ENCODE measurements around the gene TUSC2.
A peak's percentile ranks its signal among the peaks of the same experiment; 100 is the strongest.
"Not testable (repeated sequence)": the region's sequence is repeated elsewhere in the genome, so short reads cannot be mapped to it uniquely, and the experiment has no call there.

The TUSC2 gene

DNA sequence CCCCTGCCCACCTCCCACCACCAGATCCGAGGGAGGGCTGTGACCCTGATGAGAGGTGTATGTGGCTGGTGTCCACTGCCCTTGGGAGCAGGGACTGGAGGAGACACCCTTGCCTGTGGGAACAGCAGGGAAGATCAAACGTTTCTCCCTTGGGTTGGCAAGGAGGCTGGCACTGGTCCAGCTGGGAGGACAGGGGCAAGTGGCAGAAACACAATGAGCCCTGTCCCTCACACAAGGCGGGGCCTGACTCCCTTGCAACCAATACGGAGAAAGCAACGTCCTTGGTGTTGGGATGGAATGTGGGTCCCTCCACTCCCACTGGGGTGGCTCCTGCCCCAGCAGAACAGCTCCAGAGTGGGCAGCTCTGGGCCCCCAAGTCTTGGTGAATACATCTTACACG lies 10.7 kb downstream of the TUSC2 start:
- DNase-seq (ENCODE audit: low spot score): no peak

- no peak for DNase-seq (ENCODE audit: low spot score)
Measured at GRCh38 chr3:50316657-50317242, 11.3 kb downstream of the TUSC2 start.

- DNase-seq (ENCODE audit: low spot score): no peak
Measured at GRCh38 chr3:50314816-50315215, 13.2 kb downstream of the TUSC2 start.

DNA sequence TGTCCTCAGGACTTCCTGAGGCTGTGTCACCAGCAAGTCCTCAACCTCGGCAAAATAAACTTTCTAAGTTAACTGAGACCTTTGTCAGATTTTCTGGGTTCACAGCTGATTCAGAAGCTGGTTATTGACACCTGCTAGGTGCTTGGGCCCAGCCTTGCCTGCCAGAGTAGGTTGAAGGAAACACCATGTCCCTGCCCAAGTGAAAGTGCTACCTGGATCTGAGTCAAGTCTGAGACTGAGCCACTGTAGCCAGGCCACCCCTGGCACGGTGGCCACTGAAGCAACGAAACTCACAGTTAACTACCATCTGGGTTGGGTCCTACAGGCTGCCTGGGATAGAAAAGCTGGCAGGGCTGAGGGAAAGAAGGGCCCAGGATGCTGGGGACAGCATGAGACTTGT lies 13.7 kb downstream of the TUSC2 start:
- no peak for DNase-seq (ENCODE audit: low spot score)

DNA sequence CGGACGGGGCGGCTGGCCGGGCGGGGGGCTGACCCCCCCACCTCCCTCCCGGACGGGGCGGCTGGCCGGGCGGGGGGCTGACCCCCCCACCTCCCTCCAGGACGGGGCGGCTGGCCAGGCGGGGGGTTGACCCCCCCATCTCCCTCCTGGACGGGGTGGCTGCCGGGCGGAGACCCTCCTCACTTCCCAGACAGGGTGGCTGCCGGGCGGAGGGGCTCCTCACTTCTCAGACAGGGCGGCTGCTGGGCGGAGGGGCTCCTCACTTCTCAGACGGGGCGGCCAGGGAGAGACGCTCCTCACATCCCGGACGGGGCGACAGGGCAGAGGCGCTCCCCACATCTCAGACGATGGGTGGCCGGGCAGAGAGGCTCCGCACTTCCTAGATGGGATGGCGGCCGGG lies 16.0 kb downstream of the TUSC2 start:
- not testable (repeated sequence) for DNase-seq (ENCODE audit: low spot score)

DNA sequence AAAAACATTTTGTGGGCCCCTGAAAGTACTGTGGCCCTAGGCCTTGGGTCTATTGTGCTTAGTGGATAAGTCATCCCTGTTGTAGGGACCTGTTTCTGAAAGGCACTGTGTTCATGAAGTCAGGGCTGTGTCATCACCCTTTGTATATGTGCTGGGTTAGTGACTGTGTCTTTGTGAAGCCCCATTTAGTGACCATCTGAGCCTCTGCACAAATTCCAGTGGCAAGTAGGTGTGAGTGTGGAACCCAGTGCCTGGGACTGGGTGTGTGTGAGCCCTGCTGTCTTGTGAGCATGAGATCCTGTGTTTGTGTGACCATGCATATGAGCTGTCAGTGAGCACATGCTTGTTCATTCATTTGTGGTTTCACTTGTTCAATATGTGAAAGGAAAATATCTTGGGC lies 23.4 kb downstream of the TUSC2 start:
- DNase-seq (ENCODE audit: low spot score): no peak

- no peak for DNase-seq (ENCODE audit: low spot score)
Measured at GRCh38 chr3:50303013-50303815, 24.8 kb downstream of the TUSC2 start, which contains the start of gene HYAL1. TSS of gene HYAL1 (minus strand) at chr3:50303574. CDS start at chr3:50302956, 618 bp downstream.

GRCh38 chr3:50302095-50303012 lies 25.7 kb downstream of the TUSC2 start:
- no peak for DNase-seq (ENCODE audit: low spot score)

- no peak for DNase-seq (ENCODE audit: low spot score)
Measured at GRCh38 chr3:50300681-50301254, 27.3 kb downstream of the TUSC2 start.

- no peak for DNase-seq (ENCODE audit: low spot score)
Measured at GRCh38 chr3:50299929-50300680, 27.9 kb downstream of the TUSC2 start.

DNA sequence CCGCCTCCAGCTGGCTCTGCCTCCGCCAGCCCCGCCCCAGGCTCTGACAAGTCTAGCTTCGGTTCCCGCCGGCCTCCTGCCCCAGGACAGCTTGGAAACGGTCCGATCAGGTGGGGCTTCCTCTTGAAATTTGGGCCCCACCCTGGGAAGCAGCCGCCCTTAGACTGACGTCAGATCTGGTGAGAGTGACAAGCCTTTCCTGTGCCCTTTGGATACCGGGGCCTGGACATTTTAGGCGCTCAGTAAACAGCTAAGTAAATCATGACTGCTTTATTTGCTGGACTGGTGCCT lies 28.4 kb downstream of the TUSC2 start:
- DNase-seq (ENCODE audit: low spot score): no peak

GRCh38 chr3:50298836-50299637 lies 29.0 kb downstream of the TUSC2 start, which contains the start of the genes HYAL3 and NAA80:
TSS of gene HYAL3 (minus strand) at chr3:50299405. CDS start at chr3:50295602, 3,803 bp downstream.
TSS of gene NAA80 (minus strand) at chr3:50299405. CDS start at chr3:50297463, 1,942 bp downstream.
- DNase-seq (ENCODE audit: low spot score): peak; percentile 100

DNA sequence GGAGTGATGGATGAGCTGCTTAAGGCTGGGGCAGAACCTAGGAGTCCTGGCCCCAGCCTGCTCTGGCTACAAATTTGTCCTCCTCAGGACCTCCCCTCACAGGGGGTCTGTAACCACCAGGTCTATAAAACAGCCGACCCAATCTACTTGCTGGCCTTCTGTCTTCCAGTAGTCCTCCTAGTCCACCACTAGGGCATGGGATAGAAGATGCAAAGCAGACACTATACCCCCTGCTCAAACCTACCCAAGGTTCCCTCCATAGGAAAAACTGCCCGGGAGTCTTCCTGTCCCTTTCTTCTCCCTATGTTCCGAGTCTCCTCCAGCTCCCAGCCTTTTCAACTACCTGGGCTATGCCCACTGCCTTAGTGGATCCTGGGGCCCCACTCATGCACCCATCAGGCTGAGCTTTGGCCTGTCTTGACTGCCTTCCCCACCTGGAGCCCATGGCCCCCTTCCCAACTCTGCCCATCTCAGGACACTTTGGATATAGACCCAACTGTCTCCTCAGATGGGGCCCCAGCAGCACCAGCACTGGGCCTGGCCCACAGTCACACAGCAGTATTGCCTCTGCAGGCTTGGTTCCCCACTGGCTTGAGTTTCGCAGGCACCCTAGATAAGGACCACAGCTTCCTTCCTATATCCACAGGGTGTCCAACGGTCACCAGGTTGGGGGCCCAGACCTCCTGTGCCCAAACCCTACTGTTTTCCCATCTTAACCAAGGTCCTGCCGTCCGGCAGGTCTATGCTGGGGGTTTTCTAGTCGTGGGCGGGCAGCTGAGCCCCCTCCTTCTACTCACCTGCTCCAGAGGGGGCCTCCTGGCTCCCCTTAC lies 29.9 kb downstream of the TUSC2 start:
- DNase-seq (ENCODE audit: low spot score): no peak

DNA sequence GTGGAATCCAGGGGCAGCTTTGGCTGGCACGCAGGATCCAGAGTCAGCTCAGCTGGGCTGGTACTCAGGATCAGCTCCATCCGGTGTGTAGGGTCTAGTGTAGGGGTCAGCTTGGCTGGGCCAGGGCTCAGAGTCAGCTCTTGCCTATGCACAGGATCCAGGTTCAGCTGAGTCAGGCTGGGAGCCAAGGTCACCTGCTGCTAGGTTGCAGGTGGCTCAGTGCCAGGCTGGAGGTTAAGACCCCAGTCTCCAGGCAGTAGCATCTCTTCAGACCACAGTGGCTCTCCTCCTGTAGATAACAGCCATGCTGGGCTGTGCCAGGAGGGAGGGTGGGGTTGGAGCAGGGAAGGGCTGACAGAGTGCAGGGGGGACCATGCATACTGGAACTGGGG lies 30.6 kb downstream of the TUSC2 start:
- DNase-seq (ENCODE audit: low spot score): no peak

DNA sequence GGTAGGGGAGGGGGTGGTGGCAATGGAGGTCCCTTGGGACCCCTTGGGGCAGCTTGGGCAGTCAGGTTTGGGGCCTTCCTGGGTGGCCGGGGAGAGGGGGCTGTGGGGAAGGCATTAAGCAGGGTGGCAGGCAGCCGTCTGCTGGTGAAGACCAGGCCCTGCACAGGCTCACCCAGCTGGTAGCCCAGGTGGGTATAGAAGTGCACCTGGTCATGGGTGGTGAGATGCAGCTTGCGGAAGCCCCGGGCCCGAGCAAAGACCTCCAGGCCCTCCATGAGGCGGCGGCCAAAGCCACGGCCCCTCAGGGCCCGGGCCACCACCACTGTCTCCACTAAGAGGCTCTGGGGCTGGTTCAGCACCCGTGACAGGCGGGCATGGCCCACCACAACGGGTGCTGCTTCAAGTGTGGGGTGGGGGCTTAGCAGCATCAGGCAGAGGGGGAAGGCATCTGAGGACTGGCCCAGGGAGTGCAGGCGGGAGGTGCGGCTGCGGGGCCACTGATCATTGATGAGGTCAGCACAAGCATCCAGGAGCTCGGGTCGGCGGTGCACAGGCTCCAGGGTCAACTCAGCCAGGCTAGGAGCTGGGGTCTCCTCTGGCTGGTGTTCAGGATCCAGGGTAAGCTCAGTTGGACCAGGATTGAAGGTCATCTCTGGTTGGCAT lies 31.2 kb downstream of the TUSC2 start:
- DNase-seq (ENCODE audit: low spot score): no peak

GRCh38 chr3:50295553-50296431 lies 32.2 kb downstream of the TUSC2 start:
- DNase-seq (ENCODE audit: low spot score): no peak

- no peak for DNase-seq (ENCODE audit: low spot score)
Measured at GRCh38 chr3:50294492-50295403, 33.3 kb downstream of the TUSC2 start.
